ENCODE data around the gene EDEM1. TPM values are rescaled to one million over a fixed set of nuclear protein-coding genes. Genes with fewer than 3 reads are reported as not detected.
A peak's percentile ranks its signal among the peaks of the same experiment; 100 is the strongest.

EDEM1 gene
- total and polyA plus RNA-seq, 2 donors (not counting 1 experiment from before 2014, with no cell fraction given): 58.3 to 167 TPM

GRCh38 chr3:5169807-5170206 is 17.7 kb upstream of the EDEM1 start:
- Histone ChIP-seq H3K9me3 (ENCODE audit: control extremely low read depth in 1 of 3, control insufficient read depth in 2 of 3, insufficient read depth in 1 of 3, low read length in 2 of 3) (no peaks in the 10 kb centered on the region), H3K4me3 (ENCODE audit: control extremely low read depth in 1 of 5, extremely low read depth in 1 of 5, insufficient read depth in 1 of 5, low read depth in 2 of 5, low read length in 4 of 5) (no peak overlapping the region), H4K20me1 (ENCODE audit: control insufficient read depth, insufficient read depth, low read length, poor library complexity, severe bottlenecking) (peaks cover 9% of the 10 kb centered on the region), H3K36me3 (replicated peaks in 1 of 2; ENCODE audit: control extremely low read depth in 1 of 2, control insufficient read depth in 1 of 2, extremely low read depth in 1 of 2, insufficient read depth in 2 of 2, low read length in 1 of 2) (peaks cover 2 to 33% of the 10 kb centered on the region in 2 experiments), H3K79me2 (ENCODE audit: control insufficient read depth, insufficient read depth, low read length) (peaks cover 53% of the 10 kb centered on the region), H3K9ac (ENCODE audit: low read length) (no peak overlapping the region), H2AFZ (ENCODE audit: insufficient read depth, low read depth, low read length, poor library complexity, severe bottlenecking) (no peak overlapping the region), H3K27ac (ENCODE audit: low read length in 2 of 2) (peak overlapping the region in 1 of 2 donors; percentile 14), H3K4me1 (ENCODE audit: control insufficient read depth in 2 of 2, insufficient read depth in 2 of 2, low read length in 2 of 2) (peaks cover 4 to 8% of the 10 kb centered on the region in 2 donors), H3K27me3 (replicated peaks in 1 of 4; ENCODE audit: control extremely low read depth in 1 of 4, control insufficient read depth in 3 of 4, insufficient read depth in 4 of 4, low read length in 3 of 4) (no peaks in the 10 kb centered on the region), H3K4me2 (replicated peaks; ENCODE audit: low read depth, low read length, poor library complexity, severe bottlenecking) (no peak overlapping the region)
- H3K4me3 Mint-ChIP-seq: no peak overlapping the region
- no peaks in the 10 kb centered on the region for H3K27me3 Mint-ChIP-seq
- no peak for TF ChIP-seq CTCF (IDR thresholded peaks at IDR 0.05)
- no peak for TF ChIP-seq EZH2 (IDR thresholded peaks at IDR 0.05; ENCODE audit: borderline replicate concordance, insufficient read depth, low read depth, low read length, poor library complexity, severe bottlenecking)
- no CpG with 5 or more reads among the region's 2 CpGs for WGBS (ENCODE audit: insufficient coverage)
- ChIA-PET CTCF (no interaction called here), POLR2A (no interaction called here)
- peaks cover 34% of the 10 kb centered on the region for H3K4me1 Mint-ChIP-seq
- no peak for ATAC-seq (ENCODE audit: low read depth)
- no peaks in the 10 kb centered on the region for H3K9me3 Mint-ChIP-seq (ENCODE audit: insufficient read depth)
- DNase-seq: no peak
- no peak overlapping the region for H3K27ac Mint-ChIP-seq
- intact Hi-C loops (cut with micrococcal nuclease): loop anchor here (5.0 kb wide), 1 partner anchor 37 kb away; no protein-coding TSS in a partner anchor

- Histone ChIP-seq H2AFZ (ENCODE audit: insufficient read depth, low read depth, low read length, poor library complexity, severe bottlenecking) (no peak overlapping the region), H3K4me3 (ENCODE audit: control extremely low read depth in 1 of 5, extremely low read depth in 1 of 5, insufficient read depth in 1 of 5, low read depth in 2 of 5, low read length in 4 of 5) (no peak overlapping the region), H3K36me3 (replicated peaks in 1 of 2; ENCODE audit: control extremely low read depth in 1 of 2, control insufficient read depth in 1 of 2, extremely low read depth in 1 of 2, insufficient read depth in 2 of 2, low read length in 1 of 2) (peaks cover 2 to 43% of the 10 kb centered on the region in 2 experiments), H3K4me1 (ENCODE audit: control insufficient read depth in 2 of 2, insufficient read depth in 2 of 2, low read length in 2 of 2) (peaks cover 4 to 8% of the 10 kb centered on the region in 2 donors), H3K27me3 (replicated peaks in 1 of 4; ENCODE audit: control extremely low read depth in 1 of 4, control insufficient read depth in 3 of 4, insufficient read depth in 4 of 4, low read length in 3 of 4) (no peaks in the 10 kb centered on the region), H3K9ac (ENCODE audit: low read length) (no peak overlapping the region), H3K27ac (ENCODE audit: low read length in 2 of 2) (no peak overlapping the region), H4K20me1 (ENCODE audit: control insufficient read depth, insufficient read depth, low read length, poor library complexity, severe bottlenecking) (peaks cover 9% of the 10 kb centered on the region), H3K79me2 (ENCODE audit: control insufficient read depth, insufficient read depth, low read length) (peaks cover 44% of the 10 kb centered on the region), H3K9me3 (ENCODE audit: control extremely low read depth in 1 of 3, control insufficient read depth in 2 of 3, insufficient read depth in 1 of 3, low read length in 2 of 3) (no peaks in the 10 kb centered on the region), H3K4me2 (replicated peaks; ENCODE audit: low read depth, low read length, poor library complexity, severe bottlenecking) (no peak overlapping the region)
- ChIA-PET CTCF (no interaction called here), POLR2A (no interaction called here)
- no peaks in the 10 kb centered on the region for H3K9me3 Mint-ChIP-seq (ENCODE audit: insufficient read depth)
- intact Hi-C loops (cut with micrococcal nuclease): loop anchor here (5.0 kb wide), 1 partner anchor 36 kb away; no protein-coding TSS in a partner anchor
- H3K4me1 Mint-ChIP-seq: peaks cover 25% of the 10 kb centered on the region
- no peaks in the 10 kb centered on the region for H3K27me3 Mint-ChIP-seq
- H3K4me3 Mint-ChIP-seq: no peak overlapping the region
- H3K27ac Mint-ChIP-seq: no peak overlapping the region
- ATAC-seq (ENCODE audit: low read depth): no peak
- 100% methylated on average over 1 of the region's 5 CpGs for WGBS (ENCODE audit: insufficient coverage)
- DNase-seq: no peak
- TF ChIP-seq CTCF (IDR thresholded peaks at IDR 0.05) (no peak), EZH2 (IDR thresholded peaks at IDR 0.05; ENCODE audit: borderline replicate concordance, insufficient read depth, low read depth, low read length, poor library complexity, severe bottlenecking) (no peak)
Measured at GRCh38 chr3:5170975-5171374, 16.5 kb upstream of the EDEM1 start.

Data from B cell (primary cell).